DLD1 (cell line): ENCODE results near the gene CRABP1.
"Not testable (repeated sequence)": the region's sequence is repeated elsewhere in the genome, so short reads cannot be mapped to it uniquely, and the experiment has no call there.

ENCODE experiments used
- in situ Hi-C: cut with HindIII; loops from 2 replicates; pipeline ENCODE4 v1.10.0; 2017; ENCODE audit warnings: low sequenced_read_pairs

Gene CRABP1

GRCh38 chr15:78369161-78369560, 29.0 kb downstream of the CRABP1 start:
- in situ Hi-C loops: no loop called here

GRCh38 chr15:78370013-78370412, 29.9 kb downstream of the CRABP1 start:
- in situ Hi-C loops: no loop called here

- in situ Hi-C loops: no loop called here
Observed at GRCh38 chr15:78372880-78373279, 32.7 kb downstream of the CRABP1 start.

- in situ Hi-C loops: no loop called here
Observed at GRCh38 chr15:78374436-78375393, 34.6 kb downstream of the CRABP1 start.

GRCh38 chr15:78380143-78380542, 40.0 kb downstream of the CRABP1 start:
- in situ Hi-C loops: not testable (repeated sequence)

GRCh38 chr15:78382114-78382880, 42.1 kb downstream of the CRABP1 start:
- in situ Hi-C loops: no loop called here

- in situ Hi-C loops: no loop called here
Observed at GRCh38 chr15:78384651-78385050, 44.5 kb downstream of the CRABP1 start.

GRCh38 chr15:78387246-78388037, 47.3 kb downstream of the CRABP1 start:
- in situ Hi-C loops: no loop called here

GRCh38 chr15:78388865-78389264, 48.7 kb downstream of the CRABP1 start:
- in situ Hi-C loops: no loop called here

- in situ Hi-C loops: no loop called here
Observed at GRCh38 chr15:78389322-78389721, 49.2 kb downstream of the CRABP1 start.

- in situ Hi-C loops: no loop called here
Observed at GRCh38 chr15:78389738-78390137, 49.6 kb downstream of the CRABP1 start.

- in situ Hi-C loops: no loop called here
Observed at GRCh38 chr15:78390242-78390641, 50.1 kb downstream of the CRABP1 start.

- in situ Hi-C loops: no loop called here
Observed at GRCh38 chr15:78390826-78391225, 50.7 kb downstream of the CRABP1 start.

- in situ Hi-C loops: no loop called here
Observed at GRCh38 chr15:78391781-78392180, 51.6 kb downstream of the CRABP1 start.

- in situ Hi-C loops: no loop called here
Observed at GRCh38 chr15:78392430-78392829, 52.3 kb downstream of the CRABP1 start.

- in situ Hi-C loops: no loop called here
Observed at GRCh38 chr15:78393137-78393536, 53.0 kb downstream of the CRABP1 start.

GRCh38 chr15:78394026-78394425, 53.9 kb downstream of the CRABP1 start:
- in situ Hi-C loops: no loop called here

- in situ Hi-C loops: no loop called here
Observed at GRCh38 chr15:78394981-78395616, 54.9 kb downstream of the CRABP1 start.

- in situ Hi-C loops: no loop called here
Observed at GRCh38 chr15:78396186-78396814, 56.1 kb downstream of the CRABP1 start.

GRCh38 chr15:78396976-78397375, 56.8 kb downstream of the CRABP1 start:
- in situ Hi-C loops: no loop called here
